Posterior cingulate gyrus (tissue), 11 donors: ENCODE data around the gene MEX3C.

Experiments used
- DNase-seq, 10 donors: peaks; one replicate each; pipeline versions ENCODE4 v3.0.0 to v3.0.0-alpha.2; 2020 to 2021; ENCODE audit warnings: mixed read lengths in 3 of 10
- intact Hi-C: fragments of 100-400 bp; cut with DNase I; formaldehyde crosslinking; loops from one replicate; pipeline ENCODE4 v1.15.1; 2023

MEX3C gene

DNA sequence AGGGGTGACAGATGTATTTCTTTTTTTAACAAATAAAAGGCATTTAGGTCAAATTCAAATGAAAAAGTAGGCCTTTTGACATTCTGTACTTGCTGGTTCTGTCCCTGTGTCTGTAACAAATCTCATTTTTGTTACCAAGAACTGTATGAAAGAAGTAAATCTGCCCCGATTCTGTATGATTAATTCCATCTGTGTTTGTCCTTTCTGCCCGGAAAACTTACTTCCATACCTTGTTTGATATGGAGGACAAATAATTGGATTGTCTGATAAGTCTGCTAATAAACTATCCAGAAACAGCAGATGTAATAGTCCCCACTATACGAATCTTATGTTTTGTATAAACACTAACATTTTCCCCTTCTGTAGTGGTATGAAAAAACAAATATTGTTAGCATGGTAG is 69.8 kb downstream of the MEX3C start:
- intact Hi-C loops = no loop called here
- no peak for DNase-seq

DNA sequence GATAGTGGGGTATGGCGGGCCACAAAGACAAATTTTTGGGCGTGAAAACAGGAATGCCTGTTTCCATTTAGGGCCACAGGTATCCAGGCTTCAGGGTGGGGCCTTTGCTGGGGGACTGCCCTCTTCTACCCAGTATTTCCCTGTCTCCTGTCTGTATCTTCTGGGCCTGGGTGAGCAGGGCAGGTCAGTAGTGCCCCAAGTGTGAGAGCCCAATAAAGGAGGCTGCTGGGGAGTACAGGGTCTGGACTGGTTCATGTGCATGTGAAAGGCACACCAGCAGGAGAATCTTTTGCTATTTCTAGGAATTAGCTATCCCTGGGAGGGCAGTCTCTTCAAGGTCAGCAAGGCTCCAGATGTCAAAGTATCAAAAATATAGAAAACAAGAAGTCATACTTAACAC is 71.5 kb downstream of the MEX3C start:
- intact Hi-C loops = no loop called here

More for the DNA sequence above, 71.5 kb downstream of the MEX3C start:
- DNase-seq = no peak
